Measurements from ENCODE around the gene RXFP1.
"Not testable (repeated sequence)": the region's sequence is repeated elsewhere in the genome, so short reads cannot be mapped to it uniquely, and the experiment has no call there.

Gene RXFP1

GRCh38 chr4:158621729-158622128 is 100.0 kb downstream of the RXFP1 start:
- no peak for DNase-seq

- DNase-seq: no peak
These were observed 100.6 kb downstream of the RXFP1 start for GRCh38 chr4:158622251-158622650.

GRCh38 chr4:158624889-158625478 is 103.3 kb downstream of the RXFP1 start:
- peak; percentile 23 to 46 for DNase-seq

- DNase-seq: no peak
These were observed 103.9 kb downstream of the RXFP1 start for GRCh38 chr4:158625544-158625943.

GRCh38 chr4:158630893-158631292 is 109.2 kb downstream of the RXFP1 start:
- DNase-seq: peak in 1 of 2 experiments; percentile 3

- DNase-seq: no peak
These were observed 114.9 kb downstream of the RXFP1 start for GRCh38 chr4:158636619-158637018.

GRCh38 chr4:158644356-158644755 is 122.7 kb downstream of the RXFP1 start:
- no peak for DNase-seq

- DNase-seq: no peak
These were observed 123.1 kb downstream of the RXFP1 start for GRCh38 chr4:158644760-158645159.

- no peak for DNase-seq
These were observed 127.5 kb downstream of the RXFP1 start for GRCh38 chr4:158649111-158649680.

GRCh38 chr4:158652920-158653319 is 131.2 kb downstream of the RXFP1 start:
- no peak for DNase-seq

GRCh38 chr4:158656439-158656838 is 134.8 kb downstream of the RXFP1 start:
- no peak for DNase-seq

GRCh38 chr4:158657291-158657690 is 135.6 kb downstream of the RXFP1 start:
- DNase-seq: no peak

GRCh38 chr4:158663255-158663654 is 141.6 kb downstream of the RXFP1 start:
- DNase-seq: not testable (repeated sequence)

GRCh38 chr4:158663707-158664625 is 142.3 kb downstream of the RXFP1 start:
- not testable (repeated sequence) for DNase-seq

GRCh38 chr4:158664806-158665205 is 143.1 kb downstream of the RXFP1 start:
- no peak for DNase-seq

GRCh38 chr4:158666892-158667291 is 145.2 kb downstream of the RXFP1 start:
- no peak for DNase-seq

- no peak for DNase-seq
These were observed 146.0 kb downstream of the RXFP1 start for GRCh38 chr4:158667651-158668198.

- no peak for DNase-seq
These were observed 147.6 kb downstream of the RXFP1 start for GRCh38 chr4:158669310-158669709.

GRCh38 chr4:158670975-158671664 is 149.4 kb downstream of the RXFP1 start:
- peak; percentile 59 to 77 for DNase-seq

GRCh38 chr4:158671665-158671914 is 149.9 kb downstream of the RXFP1 start, which contains the start of gene C4orf46:
Gene C4orf46 (minus strand): TSS chr4:158671887. CDS start chr4:158671801, 86 bp downstream.
- no peak for DNase-seq

- DNase-seq: peak; percentile 97 to 100
These were observed 150.5 kb downstream of the RXFP1 start, which contains the start of gene ETFDH for GRCh38 chr4:158671915-158672806. Gene ETFDH (plus strand): TSS chr4:158672296. CDS start chr4:158672457, 161 bp downstream.

GRCh38 chr4:158673633-158674032 is 152.0 kb downstream of the RXFP1 start:
- no peak for DNase-seq
